SIG-M5 treated with dmso at 0.1 percent for 504 hours (cell line): ENCODE data around the gene TBCD.

ENCODE experiments used
- DNase-seq: peaks from one replicate; lab custom pipeline; 2025; ENCODE audit not compliant: unreplicated experiment; lab: John Stamatoyannopoulos, UW

The TBCD gene

DNA sequence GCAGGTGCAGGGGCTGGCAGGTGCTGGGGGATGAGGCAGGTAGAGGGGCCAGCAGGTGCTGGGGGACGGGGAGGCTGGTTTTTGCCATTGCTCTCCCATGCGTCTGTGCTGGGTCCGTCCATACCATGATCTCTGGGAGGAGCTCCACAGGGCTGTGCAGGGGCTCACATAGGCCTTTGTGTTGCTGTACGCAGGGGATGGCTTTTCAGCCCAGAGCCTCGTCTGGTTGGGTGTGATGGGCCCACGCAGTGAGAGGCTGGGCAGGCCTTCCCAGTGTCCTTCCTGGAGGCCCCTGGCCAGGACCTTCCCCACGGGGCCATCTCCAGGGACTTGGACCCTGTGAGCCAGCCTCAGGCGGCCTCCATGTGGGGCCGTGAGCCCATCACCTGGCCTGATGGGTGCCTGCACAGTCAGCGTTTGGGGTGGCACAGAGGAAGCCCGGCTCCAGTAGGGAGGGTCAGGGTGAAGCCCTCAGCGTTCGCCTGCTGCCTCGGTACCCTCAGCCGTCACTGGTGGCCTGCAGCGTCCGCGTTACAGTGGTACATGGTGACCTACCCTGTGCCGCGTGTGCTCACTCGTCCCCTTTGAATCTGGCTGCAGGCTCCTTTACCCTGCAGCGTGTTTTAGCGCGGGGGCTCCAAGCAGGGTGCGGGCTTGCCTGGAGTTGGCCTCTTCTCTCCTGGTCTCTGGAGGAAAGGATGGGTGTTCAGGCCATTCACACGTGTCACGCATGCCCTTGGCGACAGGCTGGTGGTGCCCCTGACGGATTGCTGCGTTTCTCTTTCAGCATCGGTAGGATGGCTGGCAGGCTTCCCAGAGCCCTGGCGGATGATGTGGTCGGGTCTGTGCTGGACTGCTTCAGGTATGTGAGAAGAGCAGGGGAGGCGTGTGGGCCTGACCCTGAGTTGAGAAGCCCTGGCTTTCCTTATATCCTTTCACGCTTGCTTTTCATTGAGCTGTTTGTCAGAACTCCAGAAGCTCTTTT lies 57.3 kb downstream of the TBCD start:
- DNase-seq: no peak

DNA sequence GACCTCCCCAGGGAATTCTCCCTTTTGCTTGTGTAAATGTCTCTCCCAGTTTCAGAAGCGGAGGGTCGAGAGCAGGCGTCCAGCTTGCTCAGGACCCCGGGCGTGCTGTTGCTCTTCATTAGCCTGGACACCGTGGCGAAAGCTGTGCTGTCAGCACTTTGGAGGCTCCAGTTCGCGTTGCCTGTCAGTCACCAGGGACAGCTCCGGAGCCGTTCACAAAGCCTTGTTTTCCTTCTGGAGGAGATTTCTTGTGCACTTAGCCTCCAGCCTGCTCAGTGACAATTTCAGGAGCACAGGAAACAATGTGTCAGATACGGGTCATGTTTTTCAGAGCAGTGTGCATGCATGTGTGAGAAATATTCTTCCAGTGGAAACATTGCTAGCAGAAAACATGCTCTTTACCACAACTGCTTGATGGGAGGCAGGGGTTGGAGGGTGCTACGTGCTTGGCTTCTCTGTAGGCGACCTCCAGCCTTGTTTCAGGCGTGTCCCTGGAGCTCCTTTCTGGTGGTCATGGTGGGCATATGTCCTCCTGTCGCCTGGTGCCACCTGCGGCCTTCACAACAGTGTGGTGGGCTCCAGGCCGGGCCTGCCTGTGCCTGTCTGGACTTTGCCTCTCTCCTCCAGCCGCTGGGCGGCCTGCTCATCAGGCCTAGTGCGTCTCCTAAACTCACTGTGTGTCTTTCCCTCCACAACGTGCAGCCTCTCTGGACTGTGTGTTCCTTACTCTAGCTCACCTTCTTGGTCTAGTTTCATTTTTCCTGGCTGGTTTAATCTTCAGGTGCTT lies 59.0 kb downstream of the TBCD start:
- no peak for DNase-seq

GRCh38 chr17:82812058-82812457 lies 60.2 kb downstream of the TBCD start:
- no peak for DNase-seq

- DNase-seq: no peak
Measured at GRCh38 chr17:82812601-82813000, 60.7 kb downstream of the TBCD start.

- no peak for DNase-seq
Measured at GRCh38 chr17:82813299-82814051, 61.6 kb downstream of the TBCD start.

DNA sequence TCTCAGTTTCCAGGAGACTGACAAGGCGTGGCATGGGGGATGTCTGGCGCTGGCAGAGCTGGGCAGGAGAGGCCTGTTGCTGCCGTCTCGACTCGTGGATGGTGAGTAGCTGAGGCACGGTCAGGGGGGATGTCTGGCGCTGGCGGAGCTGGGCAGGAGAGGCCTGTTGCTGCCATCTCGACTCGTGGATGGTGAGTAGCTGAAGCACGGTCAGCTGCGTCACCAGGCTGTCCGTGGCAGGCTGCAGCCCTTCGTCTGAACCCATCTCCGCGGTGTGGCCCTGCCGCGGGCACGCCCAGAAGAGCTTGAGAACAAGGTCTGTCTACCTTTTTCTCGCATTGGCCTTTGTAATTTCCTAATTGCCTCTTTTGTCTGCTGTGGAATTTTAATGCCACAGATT lies 63.0 kb downstream of the TBCD start:
- DNase-seq: no peak

GRCh38 chr17:82815354-82815753 lies 63.5 kb downstream of the TBCD start:
- no peak for DNase-seq

- no peak for DNase-seq
Measured at GRCh38 chr17:82815790-82816305, 64.0 kb downstream of the TBCD start.

DNA sequence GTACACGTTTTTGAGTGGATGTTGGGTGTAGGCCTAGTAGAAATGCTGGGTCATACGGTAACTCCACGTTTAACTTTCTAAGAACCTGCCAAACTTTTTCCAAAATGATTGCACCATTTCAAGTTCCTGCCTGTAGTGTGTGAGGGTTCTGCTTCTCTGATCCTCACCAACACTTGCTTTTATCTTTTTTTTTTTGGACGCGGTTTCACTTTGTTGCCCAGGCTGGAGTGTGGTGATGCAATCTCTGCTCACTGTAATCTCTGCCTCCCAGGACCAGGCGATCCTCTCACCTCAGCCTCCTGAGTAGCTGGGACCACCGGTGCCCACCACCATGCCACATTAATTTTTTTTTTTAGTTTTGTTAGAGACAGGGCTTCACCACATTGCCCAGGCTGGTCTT lies 64.5 kb downstream of the TBCD start:
- no peak for DNase-seq

DNA sequence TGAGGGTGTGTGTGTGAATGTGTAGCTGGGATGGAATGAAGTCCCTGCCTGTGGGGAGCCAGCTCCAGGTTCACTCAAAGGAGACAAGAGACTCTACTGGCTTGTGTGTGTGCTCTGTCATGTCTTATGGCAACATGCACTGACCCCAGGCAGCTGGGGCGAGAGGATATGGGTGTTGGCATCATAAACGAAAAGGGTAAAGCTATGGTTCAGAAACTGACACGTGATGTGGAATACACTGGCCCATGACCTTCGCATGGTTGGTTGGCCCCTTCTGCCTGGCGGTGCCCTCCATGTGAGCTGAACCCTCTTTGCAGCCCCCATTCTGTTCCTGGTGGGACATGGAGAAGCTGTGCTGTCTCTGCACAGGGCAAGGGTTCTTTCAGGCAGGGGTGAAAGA lies 66.1 kb downstream of the TBCD start:
- no peak for DNase-seq

DNA sequence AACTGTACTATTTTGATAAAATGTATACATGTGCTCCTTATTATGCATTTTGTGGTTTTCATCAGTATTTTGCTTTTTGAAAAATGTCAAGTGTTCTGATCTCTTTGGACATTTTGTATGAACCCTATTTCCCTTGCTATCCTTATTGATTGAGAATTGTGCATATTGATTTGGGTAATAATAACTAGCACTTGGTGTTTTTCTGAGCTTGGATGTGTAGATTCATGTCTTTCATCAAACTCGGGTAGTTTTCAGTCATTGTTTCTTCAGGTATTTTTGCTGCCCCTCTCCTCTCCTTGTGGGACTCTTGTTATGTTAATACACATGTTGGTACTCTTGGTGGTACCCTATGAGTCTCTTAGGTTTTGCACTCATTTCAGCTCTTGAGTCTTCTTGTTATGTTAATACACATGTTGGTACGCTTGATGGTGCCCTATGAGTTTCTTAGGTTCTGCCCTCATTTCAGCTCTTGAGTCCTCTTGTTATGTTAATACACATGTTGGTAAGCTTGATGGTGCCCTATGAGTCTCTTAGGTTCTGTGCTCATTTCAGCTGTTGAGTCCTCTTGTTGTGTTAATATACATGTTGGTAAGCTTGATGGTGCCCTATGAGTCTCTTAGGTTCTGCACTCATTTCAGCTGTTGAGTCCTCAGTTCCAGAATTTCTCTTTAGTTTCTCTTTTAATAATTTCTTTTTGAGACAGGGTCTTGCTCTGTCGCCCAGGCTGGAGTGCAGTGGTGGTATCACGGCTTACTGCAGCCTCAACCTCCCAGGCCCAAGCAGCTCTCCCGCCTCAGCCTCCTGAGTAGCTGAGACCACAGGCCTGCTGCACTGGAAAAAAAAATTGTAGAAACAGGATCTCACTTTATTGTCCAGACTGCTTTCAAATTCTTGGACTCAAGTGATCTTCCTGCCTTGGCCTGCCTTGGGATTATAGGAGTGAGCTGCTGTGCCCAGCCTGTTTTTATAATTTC lies 68.7 kb downstream of the TBCD start:
- no peak for DNase-seq

- no peak for DNase-seq
Measured at GRCh38 chr17:82821554-82821953, 69.7 kb downstream of the TBCD start.

GRCh38 chr17:82822281-82822680 lies 70.4 kb downstream of the TBCD start:
- no peak for DNase-seq

DNA sequence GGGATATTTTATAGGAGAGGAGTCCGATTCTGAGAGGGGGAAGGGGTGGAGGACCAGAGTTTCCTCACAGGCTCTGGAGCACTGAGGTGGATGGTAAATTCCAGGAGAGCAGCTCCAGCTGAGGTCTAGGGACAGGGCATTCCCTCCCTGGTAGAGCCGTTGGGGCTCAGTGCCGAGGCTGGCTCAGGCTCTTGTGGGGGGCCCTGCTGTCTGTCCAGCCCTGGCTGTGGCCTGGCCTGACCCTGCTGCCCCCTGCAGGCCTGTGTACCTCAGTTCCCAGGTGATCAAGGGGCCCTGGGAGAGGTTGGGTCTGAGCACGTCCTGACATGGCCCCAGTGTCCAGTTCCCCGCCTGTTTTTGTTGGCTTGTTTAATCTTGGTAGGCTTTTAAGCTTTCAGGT lies 71.1 kb downstream of the TBCD start:
- no peak for DNase-seq

DNA sequence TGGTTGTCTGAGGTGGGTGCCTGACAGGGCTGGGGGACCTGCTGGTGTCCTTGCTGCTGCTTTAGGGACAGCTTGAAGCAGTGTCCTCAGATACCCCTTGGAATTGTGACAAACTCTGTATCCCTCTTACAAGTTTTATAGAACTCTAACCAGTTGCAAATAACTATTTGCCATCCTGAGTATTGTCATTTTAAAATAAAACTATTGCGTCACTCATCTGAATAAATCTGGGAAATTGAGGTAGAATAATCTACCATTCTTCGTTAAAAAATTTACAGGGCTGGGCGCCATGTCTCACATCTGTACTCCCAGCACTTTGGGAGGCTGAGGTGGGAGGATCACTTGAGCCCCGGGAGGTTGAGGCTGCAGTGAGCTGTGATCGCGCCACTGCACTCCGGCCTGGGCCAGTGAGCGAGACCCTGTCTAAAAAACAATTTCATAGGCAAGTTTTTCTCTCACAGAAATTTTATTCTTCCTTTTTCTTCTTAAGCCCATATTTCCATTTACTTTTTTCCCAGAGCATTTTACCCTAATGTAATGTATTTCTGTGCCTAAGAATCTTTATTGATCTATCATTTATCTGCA lies 73.8 kb downstream of the TBCD start:
- DNase-seq: no peak

GRCh38 chr17:82826211-82826610 lies 74.3 kb downstream of the TBCD start:
- no peak for DNase-seq

- DNase-seq: no peak
Measured at GRCh38 chr17:82826956-82827355, 75.1 kb downstream of the TBCD start.

DNA sequence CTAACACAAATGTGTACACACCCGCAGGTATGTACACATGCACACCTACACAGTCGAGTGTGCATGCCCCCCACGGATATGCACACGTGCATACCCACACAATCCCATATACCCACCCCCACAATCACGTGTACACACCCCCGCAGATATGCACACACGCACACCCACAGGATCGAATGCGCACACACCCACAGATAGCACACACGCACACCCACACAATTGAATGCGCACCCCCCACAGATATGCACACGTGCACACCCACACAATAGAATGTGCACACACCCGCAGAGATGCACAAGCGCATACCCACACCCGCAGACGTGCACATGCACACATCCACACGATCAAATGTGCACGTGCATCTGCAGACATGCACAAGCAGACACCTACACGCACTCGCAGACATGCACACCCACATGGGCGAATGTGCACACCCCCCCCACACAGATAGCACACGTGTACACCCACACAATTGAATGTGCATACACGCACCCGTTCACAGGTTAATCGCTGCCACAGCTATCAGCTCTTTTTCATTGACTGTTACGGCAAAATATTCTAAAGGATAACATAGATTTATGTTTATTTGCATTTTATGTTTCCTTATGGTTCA lies 77.1 kb downstream of the TBCD start:
- no peak for DNase-seq

DNA sequence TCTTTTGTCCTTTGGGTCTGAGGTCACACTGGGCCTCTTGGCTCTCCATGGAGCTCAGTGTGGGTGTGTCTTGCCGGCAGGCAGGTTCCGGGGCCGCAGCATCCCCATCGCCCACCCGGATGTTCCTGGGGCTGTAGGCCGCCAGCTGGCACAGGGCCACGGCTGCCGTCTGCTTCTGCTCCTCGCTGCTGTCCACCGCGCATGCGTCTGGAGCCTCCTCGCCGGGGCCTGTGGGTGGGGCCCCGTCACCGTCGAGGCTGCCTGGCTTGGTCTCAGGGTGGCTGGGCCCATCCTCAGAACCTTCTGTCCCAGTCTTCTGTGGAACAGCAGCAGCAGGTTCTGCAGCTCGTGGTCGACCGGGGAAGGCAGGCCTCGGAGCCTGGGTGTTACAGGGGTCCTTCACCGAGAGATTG lies 78.4 kb downstream of the TBCD start:
- no peak for DNase-seq
